Neural progenitor cell (in vitro differentiated cells): ENCODE measurements around the gene TLCD2.

Experiments used
- EZH2 ChIP-seq: fragments of 200-600 bp; sonication (generic); IDR thresholded peaks from 2 replicates; pipeline ENCODE4 v1.6.1; 2017; ENCODE audit warnings: antibody characterized with exemption, mild to moderate bottlenecking, moderate library complexity
- EZH2phosphoT487 ChIP-seq: fragments of 200-600 bp; sonication (generic); IDR thresholded peaks from 2 replicates; pipeline ENCODE4 v1.6.1; 2017; ENCODE audit warnings: antibody characterized with exemption
- TF ChIP-seq, protein P1 (sequence below): fragments of 200-600 bp; sonication (generic); IDR thresholded peaks from 2 replicates; pipeline ENCODE4 v1.5.1; 2017; ENCODE audit warnings: antibody characterized with exemption, mild to moderate bottlenecking

DNA sequence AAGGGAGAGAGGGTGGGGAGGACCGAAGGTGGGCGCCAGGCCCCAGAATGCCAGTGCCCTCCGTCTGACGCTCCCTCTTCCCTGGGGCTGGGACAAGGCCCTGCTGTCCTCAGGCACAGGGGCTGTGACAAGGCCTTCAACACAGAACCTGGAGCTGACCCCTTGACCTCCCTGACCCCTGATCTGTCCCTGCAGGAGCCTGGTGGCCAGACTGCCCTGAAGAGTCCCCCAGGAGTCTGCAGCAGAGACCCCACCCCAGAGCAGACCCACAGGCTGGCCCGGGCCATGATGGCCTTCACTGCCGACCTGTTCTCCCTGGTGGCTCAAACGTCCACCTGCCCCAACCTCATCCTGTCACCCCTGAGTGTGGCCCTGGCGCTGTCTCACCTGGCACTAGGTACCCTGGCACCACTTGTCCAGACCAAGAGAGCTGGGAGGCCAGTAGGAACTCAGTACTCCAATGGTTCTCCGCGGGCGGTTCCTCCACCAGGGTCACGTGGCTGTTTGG is 35.4 kb upstream of the TLCD2 start:
- TF ChIP-seq, protein P1, sequence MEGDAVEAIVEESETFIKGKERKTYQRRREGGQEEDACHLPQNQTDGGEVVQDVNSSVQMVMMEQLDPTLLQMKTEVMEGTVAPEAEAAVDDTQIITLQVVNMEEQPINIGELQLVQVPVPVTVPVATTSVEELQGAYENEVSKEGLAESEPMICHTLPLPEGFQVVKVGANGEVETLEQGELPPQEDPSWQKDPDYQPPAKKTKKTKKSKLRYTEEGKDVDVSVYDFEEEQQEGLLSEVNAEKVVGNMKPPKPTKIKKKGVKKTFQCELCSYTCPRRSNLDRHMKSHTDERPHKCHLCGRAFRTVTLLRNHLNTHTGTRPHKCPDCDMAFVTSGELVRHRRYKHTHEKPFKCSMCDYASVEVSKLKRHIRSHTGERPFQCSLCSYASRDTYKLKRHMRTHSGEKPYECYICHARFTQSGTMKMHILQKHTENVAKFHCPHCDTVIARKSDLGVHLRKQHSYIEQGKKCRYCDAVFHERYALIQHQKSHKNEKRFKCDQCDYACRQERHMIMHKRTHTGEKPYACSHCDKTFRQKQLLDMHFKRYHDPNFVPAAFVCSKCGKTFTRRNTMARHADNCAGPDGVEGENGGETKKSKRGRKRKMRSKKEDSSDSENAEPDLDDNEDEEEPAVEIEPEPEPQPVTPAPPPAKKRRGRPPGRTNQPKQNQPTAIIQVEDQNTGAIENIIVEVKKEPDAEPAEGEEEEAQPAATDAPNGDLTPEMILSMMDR: no peak
- TF ChIP-seq EZH2: no peak
- TF ChIP-seq EZH2phosphoT487: no peak
